Umbilical cord (tissue), 1 donor: ENCODE measurements around the gene SLC25A26. TPM values are rescaled to one million over a fixed set of nuclear protein-coding genes. Genes with fewer than 3 reads are reported as not detected.

Source experiments
- total RNA-seq: library from RNA; depleted of rRNA; stranded (reverse); fragments of >200 nt; gene quantifications from one replicate; pipeline ENCODE4 v1.2.3, GENCODE V29; 2014; ENCODE audit warnings: low replicate concordance; ENCODE audit not compliant: insufficient read depth

SLC25A26 gene
- total RNA-seq, 1 donor from 2014 or later: 10.6 TPM

Other genes starting within 250 kb of the SLC25A26 start
- gene MAGI1, start 182.1 kb upstream of the SLC25A26 start, total RNA-seq: 34.7 TPM